Activated CD8-positive, alpha-beta T cell treated with anti-CD3 and anti-CD28 coated beads for 36 hours (primary cell): ENCODE results near the gene TRA2A. TPM values are rescaled to one million over a fixed set of nuclear protein-coding genes. Genes with fewer than 3 reads are reported as not detected.

Source experiments
- ATAC-seq: fragments of 200-7000 bp; cut with Tn5 transposase; one replicate; pipeline ENCODE4 v1.10.0; 2021; ENCODE audit warnings: mild to moderate bottlenecking, moderate library complexity
- CTCF ChIA-PET: fragments of 350-600 bp; sonication (Branson Sonifier 250); formaldehyde crosslinking; loops from one replicate; lab custom pipeline; 2021; ENCODE audit warnings: antibody characterized with exemption; lab: Charles Lee
- POLR2A ChIA-PET: fragments of 350-600 bp; sonication (Branson Sonifier 250); formaldehyde crosslinking; loops from one replicate; lab custom pipeline; 2021; ENCODE audit warnings: antibody characterized with exemption; lab: Charles Lee
- DNase-seq: peaks from one replicate; pipeline ENCODE4 v3.0.0-alpha.2; 2020
- H3K27ac Mint-ChIP-seq: one replicate; pipeline ENCODE4 v1.8.0; 2021; ENCODE audit warnings: mild to moderate bottlenecking, mixed read lengths
- H3K27me3 Mint-ChIP-seq: one replicate; pipeline ENCODE4 v1.8.0; 2021; ENCODE audit warnings: mixed read lengths
- H3K36me3 Mint-ChIP-seq: one replicate; pipeline ENCODE4 v1.8.0; 2021; ENCODE audit warnings: low read depth, mixed read lengths
- H3K4me1 Mint-ChIP-seq: one replicate; pipeline ENCODE4 v1.8.0; 2021; ENCODE audit warnings: low read depth, mixed read lengths
- H3K4me3 Mint-ChIP-seq: one replicate; pipeline ENCODE4 v1.8.0; 2021; ENCODE audit warnings: mild to moderate bottlenecking, moderate library complexity, mixed read lengths
- H3K9me3 Mint-ChIP-seq: one replicate; pipeline ENCODE4 v1.8.0; 2021; ENCODE audit warnings: mixed read lengths
- CTCF ChIP-seq: fragments of 200-600 bp; IDR thresholded peaks from one replicate; pipeline ENCODE4 v1.8.0; 2022; ENCODE audit warnings: antibody characterized with exemption, mild to moderate bottlenecking
- intact Hi-C: fragments of 100-400 bp; cut with micrococcal nuclease; formaldehyde crosslinking; loops from one replicate; pipeline ENCODE4 v1.10.0; 2022
- total RNA-seq, 2 experiments: library from RNA; stranded (reverse); gene quantifications; one replicate each; pipeline ENCODE4 v1.2.3, GENCODE V29; 2021

Gene TRA2A
- total RNA-seq, 2 experiments from 2014 or later: 86.3 to 86.5 TPM

GRCh38 chr7:23472556-23472955, 59.2 kb downstream of the TRA2A start:
- Mint-ChIP-seq H3K4me1 (peaks cover 31% of the 10 kb centered on the region), H3K27ac (no peak overlapping the region)
- POLR2A ChIA-PET: interaction anchor here (1.2 kb wide), 1 partner anchor 199 kb away, joined by 4 read pairs; no protein-coding TSS in a partner anchor

GRCh38 chr7:23472046-23472445, 59.7 kb downstream of the TRA2A start:
- no peak for ATAC-seq
- POLR2A ChIA-PET: interaction anchor here (1.2 kb wide), 1 partner anchor 198 kb away, joined by 4 read pairs; no protein-coding TSS in a partner anchor
- no peak for DNase-seq
- Mint-ChIP-seq H3K36me3 (no peaks in the 10 kb centered on the region), H3K27me3 (peaks cover 63% of the 10 kb centered on the region), H3K4me3 (no peak overlapping the region), H3K27ac (no peak overlapping the region), H3K4me1 (peaks cover 35% of the 10 kb centered on the region), H3K9me3 (no peaks in the 10 kb centered on the region)
- CTCF ChIA-PET: interaction anchor here (1.2 to 2.0 kb wide), 2 partner anchors 198 to 200 kb away, joined by 3 to 12 read pairs; no protein-coding TSS in a partner anchor
- no peak for TF ChIP-seq CTCF
- intact Hi-C loops: loop anchor here (5.0 kb wide), 1 partner anchor 195 kb away; no protein-coding TSS in a partner anchor

More at GRCh38 chr7:23472556-23472955, 59.2 kb downstream of the TRA2A start:
- Mint-ChIP-seq H3K27me3 (peaks cover 62% of the 10 kb centered on the region), H3K9me3 (no peaks in the 10 kb centered on the region), H3K4me3 (no peak overlapping the region), H3K36me3 (no peaks in the 10 kb centered on the region)
- TF ChIP-seq CTCF: no peak
- CTCF ChIA-PET: interaction anchor here (1.0 to 2.0 kb wide), 4 partner anchors 74 to 201 kb away, joined by 3 to 12 read pairs (median 4); no protein-coding TSS in a partner anchor
- DNase-seq: no peak
- intact Hi-C loops: loop anchor here (5.0 kb wide), 1 partner anchor 195 kb away; no protein-coding TSS in a partner anchor
- ATAC-seq: no peak

- CTCF ChIA-PET: no interaction called here
- Mint-ChIP-seq H3K27ac (no peak overlapping the region), H3K36me3 (no peaks in the 10 kb centered on the region), H3K4me1 (peaks cover 35% of the 10 kb centered on the region), H3K27me3 (peaks cover 58% of the 10 kb centered on the region), H3K4me3 (peak overlapping the region; percentile 76), H3K9me3 (no peaks in the 10 kb centered on the region)
- DNase-seq (peak; percentile 48), ATAC-seq (no peak)
- no peak for TF ChIP-seq CTCF
- intact Hi-C loops: loop anchor here (5.0 kb wide), 1 partner anchor 194 kb away; no protein-coding TSS in a partner anchor
- POLR2A ChIA-PET: no interaction called here
Observed at GRCh38 chr7:23471106-23471859, 60.5 kb downstream of the TRA2A start.

- Mint-ChIP-seq H3K27me3 (peaks cover 63% of the 10 kb centered on the region), H3K4me3 (peak within 1 kb of the TSS; percentile 76), H3K4me1 (peaks cover 35% of the 10 kb centered on the region), H3K9me3 (no peaks in the 10 kb centered on the region), H3K27ac (peak within 1 kb of the TSS; percentile 66), H3K36me3 (no peaks in the 10 kb centered on the region)
- no peak for TF ChIP-seq CTCF
- POLR2A ChIA-PET: interaction anchor here (0.7 to 0.9 kb wide), 2 partner anchors 60 to 64 kb away, joined by 3 read pairs; no protein-coding TSS in a partner anchor
- DNase-seq: peak; percentile 48
- ATAC-seq: no peak
- CTCF ChIA-PET: interaction anchor here (1.4 to 4.5 kb wide), 3 partner anchors 40 to 208 kb away, joined by 4 to 18 read pairs (median 6); no protein-coding TSS in a partner anchor
- intact Hi-C loops: loop anchor here (5.0 kb wide), 1 partner anchor 193 kb away; no protein-coding TSS in a partner anchor
Observed at GRCh38 chr7:23470330-23471105, 61.3 kb downstream of the TRA2A start, which contains the start of gene IGF2BP3. TSS of gene IGF2BP3 (minus strand) at chr7:23470491. CDS start at chr7:23470110, 381 bp downstream.
